Adrenal gland (tissue), 5 donors: ENCODE measurements around the gene COL18A1.

Source experiments
- CTCF ChIP-seq, 6 experiments: fragments of 450-650 bp in 4 of 6; fragments of 200-600 bp in 2 of 6; sonication (generic) in 1 of 6; IDR thresholded peaks; 1 replicate in 5 of 6; 2 replicates in 1 of 6; pipeline versions ENCODE4 v1.5.1 to v1.8.0; 2016 to 2021; ENCODE audit warnings: antibody characterized with exemption in 6 of 6, mild to moderate bottlenecking in 2 of 6, moderate library complexity in 1 of 6
- POLR2A ChIP-seq, 2 donors: fragments of 450-650 bp; IDR thresholded peaks; one replicate each; pipeline ENCODE4 v1.6.1; 2017; ENCODE audit warnings: antibody characterized with exemption in 2 of 2, mild to moderate bottlenecking in 2 of 2, moderate library complexity in 1 of 2
- donor health status: DM: no; HTN: no; CAD: no.

DNA sequence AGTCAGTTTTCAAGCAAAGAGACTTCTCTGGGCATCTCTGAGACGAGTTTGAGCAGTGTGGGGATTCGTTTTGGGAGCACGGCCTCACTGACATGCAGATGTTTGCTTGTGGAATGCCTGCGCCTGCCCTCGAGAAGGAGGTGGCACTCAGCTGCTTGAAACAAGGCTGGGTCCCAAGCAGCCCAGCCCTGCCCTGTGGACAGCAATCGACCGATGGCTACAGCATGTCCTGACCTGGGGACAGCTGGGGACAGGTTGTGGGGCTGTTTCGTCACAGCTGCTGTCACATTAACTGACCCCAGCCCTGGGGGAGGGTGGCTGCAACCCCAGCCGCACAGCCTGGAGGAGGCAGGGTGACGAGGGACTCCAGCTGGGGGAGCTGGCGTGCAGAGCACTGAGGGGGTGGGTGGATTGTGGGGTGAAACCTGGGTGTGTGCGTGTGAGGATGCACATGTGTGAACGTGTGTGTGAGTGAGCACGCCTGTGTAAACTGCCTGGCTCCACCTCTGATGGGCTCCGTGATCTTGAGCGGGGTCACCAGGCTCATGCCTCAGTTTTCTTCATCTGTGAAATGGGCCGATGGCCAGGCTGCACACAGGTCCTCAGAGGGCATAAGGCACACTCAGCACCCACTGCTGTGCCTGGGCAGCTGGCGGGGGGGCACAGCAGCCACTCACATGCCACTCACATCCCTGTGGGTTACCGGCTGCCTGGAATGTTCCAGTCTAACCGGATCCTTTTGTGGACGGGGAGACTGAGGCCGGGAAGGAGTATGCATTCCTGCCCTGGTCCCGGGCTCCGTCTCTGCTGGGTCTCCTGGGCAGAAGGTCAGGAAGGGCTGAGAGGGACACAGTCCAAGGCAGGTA lies 49.3 kb downstream of the COL18A1 start:
- TF ChIP-seq CTCF (IDR thresholded peaks at IDR 0.05) (no peak), POLR2A (IDR thresholded peaks at IDR 0.05) (no peak)
